ENCODE measurements around the gene PRDM10.

PRDM10 gene

GRCh38 chr11:129922674-129923073 is 80.0 kb downstream of the PRDM10 start:
- H3K36me3 ChIP-seq: peaks cover 9% of the 10 kb centered on the region; the same call in 1 of the 2 replicates
- no peaks in the 10 kb centered on the region for H3K9me3 ChIP-seq (ENCODE audit: severe bottlenecking)
- no peak for TF ChIP-seq CTCF (IDR thresholded peaks at IDR 0.05; ENCODE audit: low read depth, low read length)
- no peaks in the 10 kb centered on the region for H3K27me3 ChIP-seq (ENCODE audit: insufficient read depth, low read depth, severe bottlenecking)
- H3K4me3 ChIP-seq (ENCODE audit: low read depth, low read length): no peak overlapping the region
- no peak for DNase-seq
- H3K27ac ChIP-seq: no peak overlapping the region

GRCh38 chr11:129918361-129918760 is 84.3 kb downstream of the PRDM10 start:
- Histone ChIP-seq H3K27me3 (ENCODE audit: insufficient read depth, low read depth, severe bottlenecking) (no peaks in the 10 kb centered on the region), H3K36me3 (peaks cover 22% of the 10 kb centered on the region), H3K27ac (no peak overlapping the region), H3K4me3 (ENCODE audit: low read depth, low read length) (no peak overlapping the region), H3K9me3 (ENCODE audit: severe bottlenecking) (no peaks in the 10 kb centered on the region)
- no peak for DNase-seq
- TF ChIP-seq CTCF (IDR thresholded peaks at IDR 0.05; ENCODE audit: low read depth, low read length): no peak

- Histone ChIP-seq H3K27me3 (ENCODE audit: insufficient read depth, low read depth, severe bottlenecking) (no peaks in the 10 kb centered on the region), H3K9me3 (ENCODE audit: severe bottlenecking) (no peaks in the 10 kb centered on the region), H3K36me3 (peaks cover 13% of the 10 kb centered on the region), H3K27ac (no peak overlapping the region), H3K4me3 (ENCODE audit: low read depth, low read length) (no peak overlapping the region)
- DNase-seq: no peak
- TF ChIP-seq CTCF (IDR thresholded peaks at IDR 0.05; ENCODE audit: low read depth, low read length): no peak
These were observed 85.4 kb downstream of the PRDM10 start for GRCh38 chr11:129917231-129917630.

- DNase-seq: no peak
- Histone ChIP-seq H3K27ac (no peak overlapping the region), H3K27me3 (ENCODE audit: insufficient read depth, low read depth, severe bottlenecking) (no peaks in the 10 kb centered on the region), H3K4me3 (ENCODE audit: low read depth, low read length) (no peak overlapping the region), H3K9me3 (ENCODE audit: severe bottlenecking) (no peaks in the 10 kb centered on the region), H3K36me3 (peaks cover 19% of the 10 kb centered on the region)
- TF ChIP-seq CTCF (IDR thresholded peaks at IDR 0.05; ENCODE audit: low read depth, low read length): no peak
These were observed 91.3 kb downstream of the PRDM10 start for GRCh38 chr11:129911298-129911697.

GRCh38 chr11:129910360-129910759 is 92.3 kb downstream of the PRDM10 start:
- H3K4me3 ChIP-seq (ENCODE audit: low read depth, low read length): no peak overlapping the region
- DNase-seq: no peak
- TF ChIP-seq CTCF (IDR thresholded peaks at IDR 0.05; ENCODE audit: low read depth, low read length): no peak
- H3K36me3 ChIP-seq: peaks cover 17% of the 10 kb centered on the region
- no peaks in the 10 kb centered on the region for H3K9me3 ChIP-seq (ENCODE audit: severe bottlenecking)
- no peaks in the 10 kb centered on the region for H3K27me3 ChIP-seq (ENCODE audit: insufficient read depth, low read depth, severe bottlenecking)
- no peak overlapping the region for H3K27ac ChIP-seq

- no peak overlapping the region for H3K4me3 ChIP-seq (ENCODE audit: low read depth, low read length)
- no peaks in the 10 kb centered on the region for H3K9me3 ChIP-seq (ENCODE audit: severe bottlenecking)
- no peak for DNase-seq
- H3K27me3 ChIP-seq (ENCODE audit: insufficient read depth, low read depth, severe bottlenecking): no peaks in the 10 kb centered on the region
- no peak overlapping the region for H3K27ac ChIP-seq
- no peak for TF ChIP-seq CTCF (IDR thresholded peaks at IDR 0.05; ENCODE audit: low read depth, low read length)
- H3K36me3 ChIP-seq: peaks cover 10% of the 10 kb centered on the region; the same call in 1 of the 2 replicates
These were observed 97.2 kb downstream of the PRDM10 start for GRCh38 chr11:129905402-129905801.
